ENCODE measurements around the gene SLC38A11.
"Not testable (repeated sequence)": the region's sequence is repeated elsewhere in the genome, so short reads cannot be mapped to it uniquely, and the experiment has no call there.

SLC38A11 gene, protein sequence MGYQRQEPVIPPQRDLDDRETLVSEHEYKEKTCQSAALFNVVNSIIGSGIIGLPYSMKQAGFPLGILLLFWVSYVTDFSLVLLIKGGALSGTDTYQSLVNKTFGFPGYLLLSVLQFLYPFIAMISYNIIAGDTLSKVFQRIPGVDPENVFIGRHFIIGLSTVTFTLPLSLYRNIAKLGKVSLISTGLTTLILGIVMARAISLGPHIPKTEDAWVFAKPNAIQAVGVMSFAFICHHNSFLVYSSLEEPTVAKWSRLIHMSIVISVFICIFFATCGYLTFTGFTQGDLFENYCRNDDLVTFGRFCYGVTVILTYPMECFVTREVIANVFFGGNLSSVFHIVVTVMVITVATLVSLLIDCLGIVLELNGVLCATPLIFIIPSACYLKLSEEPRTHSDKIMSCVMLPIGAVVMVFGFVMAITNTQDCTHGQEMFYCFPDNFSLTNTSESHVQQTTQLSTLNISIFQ

DNA sequence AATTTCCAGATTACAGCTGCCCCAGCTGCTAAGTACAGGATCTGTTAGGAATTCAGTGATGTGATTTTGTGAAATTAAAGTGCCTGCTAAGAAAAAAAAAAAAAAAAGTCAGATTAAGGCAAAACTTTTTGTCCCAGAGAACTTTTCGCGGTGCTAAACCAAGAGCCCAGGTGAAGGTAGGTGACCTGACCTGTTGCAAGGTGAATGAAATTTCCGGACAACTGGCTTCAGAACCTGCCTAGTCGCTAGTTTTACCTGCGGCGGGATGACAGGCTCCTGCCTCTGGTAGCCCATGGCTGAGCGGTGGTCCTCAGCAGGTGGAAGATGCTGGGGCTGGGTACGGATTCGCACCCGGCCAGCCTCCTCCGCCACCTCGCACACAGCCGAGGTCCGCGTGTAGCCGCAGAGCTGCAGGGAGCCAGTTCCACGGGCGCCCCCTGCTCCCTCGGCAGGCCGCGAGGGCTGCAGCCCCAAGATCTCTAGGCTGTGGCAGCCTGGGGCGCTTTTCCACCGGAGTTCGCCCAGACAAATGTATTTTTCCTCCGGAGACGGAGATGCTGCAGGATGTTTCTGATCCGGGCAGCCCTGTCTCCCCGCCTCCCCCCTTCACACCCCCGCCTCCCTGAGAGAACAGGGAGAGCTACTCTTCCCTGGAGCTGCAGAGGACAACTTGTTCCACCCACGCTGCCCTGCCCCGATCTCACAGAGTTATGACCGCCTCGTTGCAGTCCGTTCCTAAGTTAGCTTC is at the start of gene SLC38A11:
Gene SLC38A11, minus strand, starts transcription at position 572 of the 748 bp plus-strand sequence. Its CDS starts 278 bp downstream, at position 294.
- no peak for DNase-seq

- no peak for DNase-seq
Observed at GRCh38 chr2:165003443-165004130, 48.3 kb upstream of the SLC38A11 start.

DNA sequence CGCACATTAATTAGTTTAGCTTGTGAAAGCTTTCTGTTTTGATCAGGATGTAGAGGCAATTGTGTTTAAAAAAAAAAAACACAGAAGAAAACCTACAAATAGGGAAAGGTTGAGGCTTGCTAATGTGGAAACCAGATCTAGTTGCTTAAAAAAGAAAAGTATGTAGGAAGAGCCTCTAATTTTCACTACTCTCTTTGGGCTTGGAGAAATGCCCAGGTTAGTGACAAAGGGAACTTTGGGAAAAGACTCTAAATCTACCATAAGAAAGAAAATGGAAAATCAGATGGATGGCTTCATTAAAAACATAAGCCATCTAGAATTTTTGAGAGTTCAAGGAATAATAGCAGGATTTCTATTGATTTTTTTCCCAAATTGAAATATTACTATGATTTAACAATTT is 47.3 kb upstream of the SLC38A11 start:
- DNase-seq: no peak

- not testable (repeated sequence) for DNase-seq
Observed at GRCh38 chr2:164994664-164995299, 39.5 kb upstream of the SLC38A11 start.

- no peak for DNase-seq
Observed at GRCh38 chr2:164993287-164994016, 38.1 kb upstream of the SLC38A11 start.

- DNase-seq: peak; percentile 83 to 94
Observed at GRCh38 chr2:164992818-164993217, 37.5 kb upstream of the SLC38A11 start.

DNA sequence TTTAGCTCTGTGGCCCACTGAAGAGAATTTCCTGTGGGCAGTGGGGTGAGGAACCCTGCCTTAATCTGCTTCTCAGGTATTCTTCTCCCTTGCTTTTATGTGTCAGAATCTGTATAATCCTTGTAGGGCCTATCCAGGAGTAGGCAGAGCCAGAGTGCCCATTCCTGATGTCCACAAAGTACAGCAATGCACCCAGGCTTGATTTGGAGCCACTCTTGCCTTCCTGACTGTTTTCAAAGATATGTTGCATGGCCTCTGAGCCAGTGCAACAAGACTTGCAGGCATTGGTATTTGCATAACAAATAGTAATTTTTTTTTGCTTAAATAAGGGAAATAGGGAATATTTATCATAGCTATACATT is 36.7 kb upstream of the SLC38A11 start:
- not testable (repeated sequence) for DNase-seq

DNA sequence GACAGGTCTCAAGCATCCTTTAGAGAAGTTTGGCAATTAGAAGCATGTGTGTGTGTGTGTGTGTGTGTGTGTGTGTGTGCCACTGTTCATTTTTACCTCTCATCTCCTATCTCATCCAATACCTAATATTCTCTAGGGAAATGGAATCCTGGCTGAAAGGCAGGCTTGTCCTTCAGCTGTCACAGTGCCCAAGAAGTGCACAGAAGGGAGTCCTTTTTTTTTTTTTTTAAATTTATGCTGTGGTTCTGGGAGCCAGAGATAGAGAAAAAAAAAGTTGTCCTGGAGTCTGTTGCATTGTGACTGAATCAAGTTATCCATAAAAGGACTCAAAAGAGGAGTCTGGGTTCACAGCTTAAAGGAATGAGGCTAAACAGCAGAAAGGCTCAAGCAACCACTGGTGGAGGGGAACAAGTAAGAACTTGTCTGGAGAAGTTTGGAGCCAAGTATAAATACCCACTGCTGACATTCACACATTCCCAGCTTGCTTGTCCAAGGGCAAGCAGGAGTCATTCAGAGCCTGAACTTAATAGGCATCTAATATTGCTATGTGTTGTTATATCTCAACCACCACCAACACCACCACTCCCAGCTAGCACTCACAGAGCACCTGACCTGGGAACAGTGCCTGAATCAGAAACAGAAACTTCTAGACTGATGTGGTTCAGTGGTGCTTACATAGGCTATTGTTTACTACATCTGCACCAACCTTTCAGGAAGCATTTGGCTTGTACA is 36.2 kb upstream of the SLC38A11 start:
- DNase-seq: not testable (repeated sequence)

GRCh38 chr2:164990953-164991352 is 35.6 kb upstream of the SLC38A11 start:
- DNase-seq: not testable (repeated sequence)

GRCh38 chr2:164988805-164989204 is 33.5 kb upstream of the SLC38A11 start:
- peak in 1 of 2 experiments; percentile 33 for DNase-seq

DNA sequence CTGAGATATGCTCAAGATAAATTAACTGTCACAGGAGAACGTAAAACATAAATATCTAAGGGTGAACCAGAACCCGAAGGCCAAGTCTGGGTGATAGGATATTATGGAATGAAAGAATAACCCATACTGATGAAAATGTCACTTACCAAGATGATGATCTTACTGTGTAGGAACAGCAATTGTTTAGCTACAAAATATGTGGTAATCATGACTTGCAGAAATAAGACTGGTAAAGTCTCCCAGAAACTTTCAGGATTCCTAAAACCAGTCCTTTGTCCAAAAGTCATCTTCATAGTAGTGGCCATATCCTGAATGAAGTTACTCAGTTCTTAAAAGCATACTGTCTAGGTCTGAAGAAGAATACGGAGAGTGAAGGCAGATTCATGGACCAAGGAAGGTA is 30.7 kb upstream of the SLC38A11 start:
- not testable (repeated sequence) for DNase-seq

GRCh38 chr2:164984428-164984827 is 29.1 kb upstream of the SLC38A11 start:
- no peak for DNase-seq

DNA sequence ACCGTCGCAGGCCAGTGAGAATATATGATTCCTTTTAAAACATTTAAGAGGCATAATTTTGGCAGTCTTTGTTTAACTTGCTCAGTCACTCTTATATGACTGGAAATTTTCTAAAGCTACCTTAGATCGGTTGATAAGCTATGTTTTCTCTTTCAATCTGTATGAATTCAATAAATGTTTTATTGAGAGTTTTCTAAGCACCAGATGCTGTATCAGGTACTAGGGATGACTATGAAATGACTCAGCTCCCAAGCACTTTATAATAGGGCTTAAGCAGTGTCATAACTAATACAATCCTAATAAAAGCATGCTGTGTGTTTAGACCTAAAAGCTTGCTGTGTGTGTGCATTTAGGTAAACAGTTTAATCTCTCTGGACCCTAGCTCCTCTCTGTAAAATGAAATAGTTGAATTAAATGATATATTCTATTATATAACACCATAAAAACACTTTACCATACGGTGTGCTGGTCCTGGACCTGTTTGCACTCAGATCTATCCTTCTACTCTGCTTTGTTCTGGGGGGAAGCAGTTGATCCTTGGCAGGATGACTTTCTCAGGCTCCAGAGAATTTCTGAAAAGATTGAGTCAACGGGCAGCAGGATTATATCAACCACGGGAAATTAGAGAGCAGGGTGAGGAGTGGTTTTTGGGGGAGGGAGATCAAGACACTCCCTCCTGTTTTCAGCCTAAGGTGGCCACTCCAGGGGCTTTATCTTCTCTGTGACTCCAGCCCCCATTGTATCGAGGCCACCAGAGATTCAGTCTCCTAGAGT is 26.1 kb upstream of the SLC38A11 start:
- DNase-seq: peak in 1 of 2 experiments; percentile 27

DNA sequence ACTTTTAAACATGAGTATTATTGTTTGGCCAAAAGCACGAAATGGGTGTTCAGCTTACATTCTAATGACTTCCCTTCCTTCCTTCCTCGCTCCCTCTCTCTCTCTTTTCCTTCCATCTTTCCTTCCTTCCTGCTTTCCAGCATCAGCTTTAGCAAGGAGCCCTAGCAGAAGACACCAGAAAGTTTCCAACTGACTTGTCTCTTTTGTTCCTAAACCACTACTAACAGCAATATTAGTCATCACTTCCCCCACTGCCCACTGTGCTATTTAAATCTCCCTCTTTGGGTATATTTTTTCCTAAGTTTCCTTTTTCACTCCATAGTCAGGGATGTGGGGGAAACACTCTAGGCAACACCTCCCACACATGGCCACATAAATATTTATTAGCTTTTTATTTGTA is 25.4 kb upstream of the SLC38A11 start:
- peak; percentile 32 to 52 for DNase-seq

DNA sequence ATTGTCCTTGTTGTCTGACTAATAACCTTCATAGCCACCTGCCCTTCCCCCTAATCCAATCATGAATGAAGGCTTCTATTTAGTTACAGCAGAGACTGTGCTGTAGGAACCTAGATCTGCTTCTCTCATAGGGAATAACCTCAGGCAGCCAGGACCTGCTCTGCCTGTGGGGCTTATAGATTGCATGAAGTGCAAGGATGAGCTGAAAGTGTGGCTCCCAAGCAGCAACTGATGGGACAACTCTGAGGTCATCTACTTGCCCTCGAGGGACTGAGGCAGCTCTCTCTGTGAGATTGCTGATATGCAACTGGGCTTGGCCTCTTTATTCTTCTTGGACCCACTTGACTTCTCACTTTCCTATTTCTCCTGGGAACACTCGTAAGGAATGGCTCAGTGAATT is 23.8 kb upstream of the SLC38A11 start:
- DNase-seq: no peak

GRCh38 chr2:164976875-164977470 is 21.6 kb upstream of the SLC38A11 start:
- DNase-seq: peak; percentile 46 to 52

GRCh38 chr2:164976301-164976700 is 21.0 kb upstream of the SLC38A11 start:
- DNase-seq: no peak

- DNase-seq: peak; percentile 78 to 83
Observed at GRCh38 chr2:164975891-164976290, 20.6 kb upstream of the SLC38A11 start.

DNA sequence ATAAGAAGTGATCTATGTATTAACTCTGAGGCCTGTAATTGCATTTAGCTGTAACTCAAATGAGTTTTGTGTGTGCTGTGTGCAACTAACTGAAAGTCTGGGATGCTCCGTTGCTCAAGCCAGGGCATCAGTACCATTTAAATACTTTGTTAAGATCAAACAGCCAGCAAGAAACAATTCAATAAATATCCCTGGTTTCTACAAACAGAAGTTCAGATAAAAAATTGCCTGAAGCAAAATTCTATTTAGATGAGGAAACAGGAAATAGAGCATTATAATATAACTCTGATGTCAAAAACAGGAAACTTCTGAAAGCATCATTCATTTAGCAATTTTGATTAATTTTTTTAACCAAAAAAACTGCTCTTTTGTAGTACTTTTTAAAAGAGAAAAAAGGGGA is 18.9 kb upstream of the SLC38A11 start:
- DNase-seq: no peak

DNA sequence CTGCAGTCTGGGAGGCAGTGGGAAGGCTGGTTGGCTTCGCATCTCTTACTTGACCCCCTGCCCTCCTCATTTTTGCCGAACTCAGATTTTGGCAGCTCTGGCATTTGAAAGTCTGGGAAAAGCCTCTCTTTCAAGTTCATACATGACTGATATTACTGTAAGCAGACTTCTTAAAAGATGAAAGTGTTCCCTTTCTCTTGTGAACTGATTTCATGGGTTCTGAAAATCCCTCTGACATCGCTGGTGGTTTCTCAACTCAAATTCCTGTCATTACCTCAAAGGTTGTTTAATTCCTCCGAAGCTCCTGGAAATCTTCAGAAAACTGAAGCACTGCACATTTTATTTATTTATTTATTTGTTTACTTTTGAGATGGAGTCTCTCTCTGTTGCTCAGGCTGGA is 16.9 kb upstream of the SLC38A11 start:
- no peak for DNase-seq

Measured in Kasumi-1 (cell line).